ENCODE data around the gene SHROOM2. TPM values are rescaled to one million over a fixed set of nuclear protein-coding genes. Genes with fewer than 3 reads are reported as not detected.

Gene SHROOM2
- total RNA-seq, 4 donors from 2014 or later: 7.8 to 13.2 (median 11.2) TPM

DNA sequence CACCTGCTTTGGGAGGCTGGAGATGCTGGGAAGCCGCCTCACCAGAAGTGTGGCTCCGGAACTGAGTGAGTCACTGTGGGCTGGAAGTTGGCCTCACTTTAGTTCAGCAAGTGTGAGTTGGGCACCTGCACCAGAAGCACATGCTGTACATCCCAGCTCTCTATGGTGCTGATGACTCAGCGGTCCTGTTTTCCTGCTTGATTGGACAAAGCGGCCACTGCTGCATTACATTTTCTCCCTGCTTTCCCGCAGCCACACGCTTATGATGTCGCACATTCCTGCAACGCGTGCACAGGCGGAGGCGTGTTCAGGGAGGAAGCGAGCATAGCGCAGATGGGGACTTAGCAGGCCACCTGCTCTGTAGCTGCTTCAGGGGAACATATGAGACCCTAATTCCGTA is 154.2 kb downstream of the SHROOM2 start:
- DNase-seq: no peak
- H3K36me3 ChIP-seq: peaks cover 0 to 66% (median 0%) of the 10 kb centered on the region in 3 donors
- no peak overlapping the region for H3K4me3 ChIP-seq
- TF ChIP-seq, protein P1, sequence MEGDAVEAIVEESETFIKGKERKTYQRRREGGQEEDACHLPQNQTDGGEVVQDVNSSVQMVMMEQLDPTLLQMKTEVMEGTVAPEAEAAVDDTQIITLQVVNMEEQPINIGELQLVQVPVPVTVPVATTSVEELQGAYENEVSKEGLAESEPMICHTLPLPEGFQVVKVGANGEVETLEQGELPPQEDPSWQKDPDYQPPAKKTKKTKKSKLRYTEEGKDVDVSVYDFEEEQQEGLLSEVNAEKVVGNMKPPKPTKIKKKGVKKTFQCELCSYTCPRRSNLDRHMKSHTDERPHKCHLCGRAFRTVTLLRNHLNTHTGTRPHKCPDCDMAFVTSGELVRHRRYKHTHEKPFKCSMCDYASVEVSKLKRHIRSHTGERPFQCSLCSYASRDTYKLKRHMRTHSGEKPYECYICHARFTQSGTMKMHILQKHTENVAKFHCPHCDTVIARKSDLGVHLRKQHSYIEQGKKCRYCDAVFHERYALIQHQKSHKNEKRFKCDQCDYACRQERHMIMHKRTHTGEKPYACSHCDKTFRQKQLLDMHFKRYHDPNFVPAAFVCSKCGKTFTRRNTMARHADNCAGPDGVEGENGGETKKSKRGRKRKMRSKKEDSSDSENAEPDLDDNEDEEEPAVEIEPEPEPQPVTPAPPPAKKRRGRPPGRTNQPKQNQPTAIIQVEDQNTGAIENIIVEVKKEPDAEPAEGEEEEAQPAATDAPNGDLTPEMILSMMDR (IDR thresholded peaks at IDR 0.05): no peak
- no peak for TF ChIP-seq POLR2A (IDR thresholded peaks at IDR 0.05)
- no peaks in the 10 kb centered on the region for H3K27me3 ChIP-seq
- H3K27ac ChIP-seq: no peak overlapping the region
- H3K9me3 ChIP-seq: no peaks in the 10 kb centered on the region
- intact Hi-C loops (cut with DNase I): no loop called here
- 61 to 88% methylated on average over 5 to 8 of the region's 14 CpGs for WGBS, 2 donors
- H3K4me1 ChIP-seq: no peaks in the 10 kb centered on the region

DNA sequence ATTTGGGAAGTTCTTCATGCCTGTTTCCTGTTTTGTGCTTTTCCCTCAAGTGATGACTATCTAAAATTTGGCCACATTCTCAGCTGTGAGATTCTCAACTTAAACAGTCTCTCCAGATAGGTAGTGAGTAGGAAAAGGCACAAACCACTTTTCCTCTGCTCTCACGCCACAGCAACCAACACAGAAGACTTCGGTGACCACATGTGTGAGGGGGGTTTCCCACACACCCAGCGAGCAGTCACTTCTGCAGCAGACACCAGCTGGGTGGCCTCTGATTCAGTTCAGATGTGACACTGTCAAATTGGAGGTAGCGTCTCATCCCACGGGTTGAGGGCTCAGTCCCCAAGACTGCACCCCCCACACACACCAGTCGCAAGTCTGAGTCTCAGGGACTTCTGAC is 155.9 kb downstream of the SHROOM2 start:
- Histone ChIP-seq H3K27me3 (no peaks in the 10 kb centered on the region), H3K9me3 (no peaks in the 10 kb centered on the region), H3K4me1 (no peaks in the 10 kb centered on the region), H3K27ac (no peak overlapping the region), H3K36me3 (peaks cover 0 to 72% (median 0%) of the 10 kb centered on the region in 3 donors), H3K4me3 (no peak overlapping the region)
- no peak for DNase-seq
- intact Hi-C loops (cut with DNase I): no loop called here
- WGBS, 2 donors: 66% methylated on average over 4 of the region's 6 CpGs; no CpG with 5 or more reads in 1 of the 2 donors
- no peak for TF ChIP-seq POLR2A (IDR thresholded peaks at IDR 0.05)
- TF ChIP-seq, protein P1 (IDR thresholded peaks at IDR 0.05): no peak

DNA sequence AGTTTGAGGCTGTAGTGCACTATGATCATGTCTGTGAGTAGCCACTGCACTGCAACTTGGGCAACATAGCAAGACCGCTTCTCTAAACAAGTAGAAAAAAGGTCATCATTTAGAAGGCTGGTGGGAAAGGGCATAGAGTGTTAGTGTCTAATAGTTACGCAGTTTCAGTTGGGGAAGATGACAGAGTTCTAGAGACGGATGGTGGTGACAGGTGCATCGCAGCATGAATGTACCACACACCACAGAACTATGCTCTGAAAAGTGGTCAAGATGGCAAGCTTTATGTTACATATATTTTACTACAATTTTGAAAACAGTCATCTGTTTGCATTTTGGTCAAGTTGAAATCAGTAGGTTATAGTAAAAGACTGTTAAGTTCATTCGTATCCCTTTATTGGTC is 157.2 kb downstream of the SHROOM2 start:
- Histone ChIP-seq H3K9me3 (no peaks in the 10 kb centered on the region), H3K36me3 (peaks cover 0 to 74% (median 0%) of the 10 kb centered on the region in 3 donors), H3K27ac (no peak overlapping the region), H3K4me3 (no peak overlapping the region), H3K4me1 (no peaks in the 10 kb centered on the region), H3K27me3 (no peaks in the 10 kb centered on the region)
- DNase-seq: no peak
- TF ChIP-seq, protein P1 (IDR thresholded peaks at IDR 0.05): no peak
- no peak for TF ChIP-seq POLR2A (IDR thresholded peaks at IDR 0.05)
- 83 to 94% methylated on average over 4 to 5 of the region's 5 CpGs for WGBS, 2 donors
- intact Hi-C loops (cut with DNase I): no loop called here

DNA sequence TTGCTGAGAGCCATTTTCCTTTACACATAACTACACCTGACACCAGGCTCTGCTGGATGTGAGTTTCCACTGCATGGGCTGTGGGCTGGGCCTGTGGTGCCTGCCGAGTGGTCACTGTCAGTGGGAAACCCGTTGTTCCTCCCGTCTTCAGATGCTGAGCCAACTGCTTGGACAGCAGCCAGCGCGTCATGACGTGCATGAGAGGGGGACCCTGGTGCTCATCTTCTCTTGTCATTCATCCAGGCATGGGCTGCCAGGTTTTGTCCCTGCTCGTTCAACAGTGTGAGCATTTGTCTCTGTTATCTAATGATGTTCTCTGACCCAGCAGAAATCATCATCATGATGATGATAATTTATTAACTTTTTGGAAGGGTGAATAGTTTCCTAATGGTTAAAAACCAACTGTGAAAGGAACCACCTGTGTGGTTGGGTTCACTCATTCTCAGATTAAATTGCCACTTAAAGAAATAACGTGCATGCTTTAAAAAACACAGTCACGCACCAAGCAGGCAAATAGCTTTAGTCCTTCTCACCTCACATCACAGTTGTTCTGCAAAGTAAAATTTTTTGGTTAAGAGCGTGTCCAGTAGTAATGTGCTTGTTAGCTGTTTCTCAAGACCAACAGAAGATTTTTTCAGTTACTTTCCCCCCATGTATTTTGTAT is 161.0 kb downstream of the SHROOM2 start:
- H3K27ac ChIP-seq: no peak overlapping the region
- peaks cover 0 to 48% (median 0%) of the 10 kb centered on the region in 3 donors for H3K36me3 ChIP-seq
- no peaks in the 10 kb centered on the region for H3K9me3 ChIP-seq
- intact Hi-C loops (cut with DNase I): no loop called here
- TF ChIP-seq, protein P1 (IDR thresholded peaks at IDR 0.05): no peak
- WGBS, 2 donors: 66 to 67% methylated on average over 6 to 7 of the region's 10 CpGs
- DNase-seq: no peak
- H3K4me3 ChIP-seq: no peak overlapping the region
- H3K27me3 ChIP-seq: no peaks in the 10 kb centered on the region
- no peaks in the 10 kb centered on the region for H3K4me1 ChIP-seq

DNA sequence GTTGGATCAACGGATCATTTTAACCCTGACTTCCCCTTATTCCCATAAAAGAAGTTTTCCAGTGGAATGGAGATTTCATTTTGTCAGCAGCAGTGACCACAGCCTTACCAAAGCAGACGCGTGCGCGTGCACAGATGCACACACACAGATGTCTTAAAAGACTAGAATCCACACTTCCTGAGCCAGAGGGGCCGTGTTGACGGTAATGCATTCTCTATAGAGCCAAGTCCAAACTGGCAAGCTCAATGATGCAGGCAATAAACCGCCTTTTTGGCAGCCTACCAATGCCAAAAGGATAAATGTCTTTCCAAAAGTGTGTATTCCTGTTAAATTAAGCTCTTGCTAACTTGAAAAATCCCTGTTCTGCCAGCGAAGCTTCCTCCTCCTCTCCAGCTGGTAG is 162.2 kb downstream of the SHROOM2 start:
- intact Hi-C loops (cut with DNase I): no loop called here

More for the DNA sequence above, 162.2 kb downstream of the SHROOM2 start:
- DNase-seq: no peak
- Histone ChIP-seq H3K27me3 (no peaks in the 10 kb centered on the region), H3K36me3 (peaks cover 0 to 48% (median 0%) of the 10 kb centered on the region in 3 donors), H3K27ac (no peak overlapping the region), H3K4me3 (no peak overlapping the region), H3K9me3 (no peaks in the 10 kb centered on the region), H3K4me1 (no peaks in the 10 kb centered on the region)
- WGBS, 2 donors: 25 to 46% methylated on average over 2 to 9 of the region's 9 CpGs
- no peak for TF ChIP-seq POLR2A (IDR thresholded peaks at IDR 0.05)
- TF ChIP-seq, protein P1 (IDR thresholded peaks at IDR 0.05): no peak

Data from esophagus squamous epithelium (tissue), 5 donors.